HG02870 (cell line): ENCODE results near the gene ROBO1.
"Not testable (repeated sequence)": the region's sequence is repeated elsewhere in the genome, so short reads cannot be mapped to it uniquely, and the experiment has no call there.

Experiments
- ATAC-seq: cut with Tn5 transposase; IDR thresholded peaks from one replicate; pipeline ENCODE4 v1.9.1; 2021; ENCODE audit warnings: mild to moderate bottlenecking, moderate library complexity; ENCODE audit not compliant: unreplicated experiment

Gene ROBO1

DNA sequence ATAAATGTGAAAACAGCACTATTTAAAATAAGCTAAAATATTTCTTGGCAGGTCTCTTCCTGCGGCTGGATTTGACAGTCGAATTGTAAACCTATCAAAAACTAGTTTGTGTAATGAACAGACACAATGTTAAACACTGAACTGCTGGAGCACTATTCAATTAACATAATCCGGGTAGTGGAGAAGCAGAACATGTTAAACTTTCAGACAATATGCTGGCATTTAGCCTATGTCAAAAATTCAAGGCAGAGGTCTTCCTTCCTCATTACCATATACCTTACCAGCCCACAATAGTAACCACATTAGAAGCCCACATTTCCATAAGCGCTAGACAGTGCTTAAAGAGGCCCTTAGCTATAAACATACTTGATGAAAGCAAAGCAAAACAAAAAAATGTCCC, 1042.9 kb downstream of the ROBO1 start:
- ATAC-seq, result no peak

DNA sequence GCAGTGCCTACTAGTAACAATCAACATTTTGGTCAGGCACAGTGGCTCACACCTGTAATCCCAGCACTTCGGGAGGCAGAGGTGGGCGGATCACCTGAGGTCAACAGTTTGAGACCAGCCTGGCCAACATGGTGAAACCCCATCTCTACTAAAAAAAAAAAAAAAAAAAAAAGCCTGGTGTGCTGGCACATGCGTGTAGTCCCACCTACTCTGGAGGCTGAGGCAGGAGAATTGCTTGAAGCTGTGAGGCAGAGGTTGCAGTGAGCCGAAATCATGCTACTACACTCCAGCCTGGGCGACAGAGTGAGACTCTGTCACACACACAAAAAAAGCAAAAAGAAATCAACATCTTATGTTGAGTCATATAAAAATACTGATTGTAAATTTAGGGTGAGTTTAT, 1043.4 kb downstream of the ROBO1 start:
- ATAC-seq, result not testable (repeated sequence)

DNA sequence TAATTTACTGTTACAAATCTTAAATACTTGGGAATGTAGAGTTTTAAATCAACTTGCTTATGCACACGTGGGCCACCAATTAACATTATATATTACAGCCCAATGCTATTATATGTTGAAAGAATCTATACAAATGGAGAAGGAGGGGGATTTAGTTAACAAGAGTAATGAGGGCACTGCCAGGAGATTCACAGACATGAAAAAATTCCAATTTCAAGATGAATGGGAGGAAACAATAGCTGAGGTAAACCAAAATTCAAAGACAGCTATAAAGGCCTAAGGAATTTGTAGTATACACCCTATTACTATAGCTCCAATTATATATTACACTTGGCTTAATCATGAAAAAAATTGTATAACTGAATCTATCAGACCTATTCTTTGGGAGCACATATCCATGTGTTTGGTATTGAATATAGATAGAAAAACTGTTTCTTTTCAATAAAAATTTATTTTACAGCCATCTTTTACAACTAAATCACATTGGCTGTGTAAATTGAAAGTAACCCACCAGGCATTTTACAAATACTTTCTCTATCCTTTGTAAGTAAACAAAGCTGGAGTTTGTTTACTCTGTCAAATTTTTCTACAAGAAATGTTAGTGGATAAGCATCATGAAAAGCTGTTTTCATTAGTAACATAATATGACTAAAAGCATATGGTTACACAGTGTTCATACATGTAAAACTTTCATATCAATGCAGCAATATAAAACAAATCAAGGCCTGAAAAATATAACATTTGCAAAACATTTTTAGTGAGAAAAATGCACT, 1045.8 kb downstream of the ROBO1 start:
- ATAC-seq, result no peak

DNA sequence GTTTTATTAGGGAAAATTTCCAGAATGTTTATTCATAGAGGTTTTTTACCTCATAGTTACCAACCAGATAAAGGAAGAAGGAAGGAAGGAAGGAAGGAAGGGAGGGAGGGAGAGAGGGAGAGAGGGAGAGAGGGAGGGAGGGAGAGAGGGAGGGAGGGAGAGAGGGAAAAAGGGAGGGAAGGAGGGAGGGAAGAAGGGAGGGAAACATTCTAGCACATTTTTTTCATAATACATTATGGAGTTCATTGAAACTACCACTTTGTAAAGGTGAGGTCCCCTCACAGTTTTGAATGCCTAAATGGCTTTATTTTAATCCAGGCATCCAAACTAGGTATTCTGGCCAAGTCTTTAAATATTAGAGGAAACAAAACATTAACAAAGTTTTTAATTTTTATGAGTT, 1049.1 kb downstream of the ROBO1 start:
- ATAC-seq, result no peak

DNA sequence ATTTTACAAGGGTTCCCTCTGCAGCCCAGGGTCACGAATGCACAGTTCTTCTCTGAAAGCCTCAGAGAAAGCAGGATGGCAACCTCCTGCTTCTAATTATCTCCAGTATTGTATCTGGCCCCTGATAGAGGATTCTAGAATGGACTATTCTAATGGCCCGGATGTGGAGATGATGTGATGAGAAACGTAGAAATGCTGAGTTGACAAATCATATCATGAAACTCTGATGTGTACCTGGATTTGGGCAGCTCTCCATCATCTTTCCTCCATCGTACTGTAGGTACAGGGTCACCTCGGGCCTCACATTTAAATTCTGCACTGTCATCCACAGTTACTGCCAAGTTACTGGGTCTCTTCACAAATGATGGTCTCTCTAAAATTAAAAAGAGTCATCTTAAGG, 1050.8 kb downstream of the ROBO1 start:
- ATAC-seq, result no peak

DNA sequence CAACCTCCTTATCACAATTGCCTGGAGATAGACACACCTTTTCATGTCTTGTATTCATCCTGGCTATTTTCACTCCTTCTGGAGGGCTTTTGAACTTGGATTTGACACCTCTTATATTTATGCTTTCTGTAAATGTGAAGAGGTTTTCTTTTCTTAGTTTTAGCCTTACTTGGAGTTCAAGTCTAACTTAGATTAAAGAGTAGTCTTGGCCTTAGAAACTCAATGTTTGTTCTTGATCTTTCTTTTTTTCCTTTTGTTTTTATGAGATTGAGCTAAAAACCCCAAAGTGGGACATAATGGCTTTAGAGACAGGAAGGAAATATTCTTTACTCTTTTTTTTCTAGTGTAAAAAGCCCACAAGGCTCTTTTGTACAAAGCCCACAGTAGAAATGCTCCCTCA, 1054.9 kb downstream of the ROBO1 start:
- ATAC-seq, result no peak

DNA sequence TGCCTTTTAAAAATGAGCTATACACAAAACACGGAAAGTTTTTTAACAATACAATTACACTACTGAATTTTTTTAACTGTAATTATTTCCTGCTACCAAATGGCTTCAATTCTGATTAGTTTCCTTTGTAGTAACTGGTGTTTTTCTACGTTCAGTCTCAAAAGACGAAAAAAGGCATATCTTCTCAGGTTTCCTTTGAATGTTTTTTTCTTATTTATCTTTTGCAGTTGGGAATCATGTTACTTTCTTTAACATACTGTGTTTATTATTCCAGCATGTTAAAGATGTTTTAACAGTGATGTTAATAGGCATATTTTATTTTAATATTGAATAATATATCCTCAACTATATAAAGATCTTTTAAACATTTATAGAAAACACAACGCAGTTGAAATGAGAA, 1055.5 kb downstream of the ROBO1 start:
- ATAC-seq, result no peak

DNA sequence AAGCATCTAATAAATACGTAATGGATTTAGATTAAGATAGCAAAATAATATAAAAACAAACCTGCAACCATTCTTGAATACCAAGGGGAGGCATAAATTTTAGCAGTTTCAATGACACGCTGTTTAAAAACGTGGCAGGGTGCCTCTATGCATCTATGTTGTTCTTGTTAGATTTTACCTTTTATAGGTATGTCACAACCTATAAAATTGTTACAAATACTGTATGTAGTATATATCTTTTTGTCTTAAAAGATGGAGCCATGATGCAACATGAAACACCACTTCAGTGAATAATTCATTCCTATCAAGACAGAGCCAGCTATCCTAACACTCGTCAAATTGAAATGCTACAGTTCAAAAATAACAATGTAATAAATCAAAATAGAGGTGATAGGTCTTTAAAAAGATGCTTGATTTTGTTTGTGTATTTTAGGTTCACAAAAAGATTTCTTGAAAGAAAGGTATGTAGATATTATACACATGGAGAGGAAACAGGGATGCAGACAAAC, 1059.2 kb downstream of the ROBO1 start:
- ATAC-seq, result no peak

DNA sequence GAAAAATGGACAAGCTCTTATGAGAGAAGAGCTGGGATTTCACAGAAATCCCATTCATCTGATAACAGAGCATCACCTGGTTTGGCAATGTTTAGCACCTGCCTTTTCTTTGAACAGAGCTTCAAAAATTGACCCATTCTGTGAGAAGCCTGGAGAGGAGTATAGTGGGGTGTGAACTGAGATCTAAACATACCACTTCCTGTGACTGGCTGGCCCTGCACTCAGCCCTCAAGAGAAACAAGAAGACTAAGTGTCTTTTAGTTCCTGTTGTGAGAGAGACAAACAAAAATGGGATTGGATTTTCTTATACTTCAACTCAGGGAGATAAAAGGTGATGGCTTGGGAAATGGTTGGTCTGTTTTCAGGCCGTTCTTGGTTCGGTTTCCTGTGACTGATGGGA, 1060.2 kb downstream of the ROBO1 start:
- no peak for ATAC-seq

DNA sequence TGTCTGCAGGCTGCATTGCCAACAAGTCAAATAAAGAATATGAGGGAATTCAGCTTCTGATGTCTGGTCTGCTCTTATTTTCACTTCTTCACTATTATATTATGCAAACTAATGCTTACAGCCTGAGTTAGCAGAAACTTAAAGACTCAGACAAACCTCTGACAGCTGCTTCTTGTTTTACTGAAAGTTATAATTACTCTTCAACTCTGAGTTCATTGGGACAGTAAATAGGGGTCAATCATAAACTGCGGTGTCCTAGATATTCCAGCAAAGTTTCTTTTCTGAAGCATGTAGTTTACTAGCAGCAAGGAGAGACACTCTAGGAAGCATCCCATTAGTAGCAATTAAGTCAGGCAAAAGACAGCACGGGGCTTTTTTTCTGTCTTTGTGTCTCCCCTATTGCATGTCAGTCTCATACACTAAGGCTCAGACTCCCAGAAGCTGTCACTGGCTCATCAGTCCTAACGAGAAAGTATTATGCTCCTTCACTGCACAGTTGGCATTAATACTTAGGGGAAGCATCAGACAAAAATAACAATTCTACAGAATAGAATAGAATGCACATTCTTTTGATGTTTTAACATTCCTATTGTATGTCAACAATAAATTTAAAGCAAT, 1060.8 kb downstream of the ROBO1 start:
- ATAC-seq, result no peak

DNA sequence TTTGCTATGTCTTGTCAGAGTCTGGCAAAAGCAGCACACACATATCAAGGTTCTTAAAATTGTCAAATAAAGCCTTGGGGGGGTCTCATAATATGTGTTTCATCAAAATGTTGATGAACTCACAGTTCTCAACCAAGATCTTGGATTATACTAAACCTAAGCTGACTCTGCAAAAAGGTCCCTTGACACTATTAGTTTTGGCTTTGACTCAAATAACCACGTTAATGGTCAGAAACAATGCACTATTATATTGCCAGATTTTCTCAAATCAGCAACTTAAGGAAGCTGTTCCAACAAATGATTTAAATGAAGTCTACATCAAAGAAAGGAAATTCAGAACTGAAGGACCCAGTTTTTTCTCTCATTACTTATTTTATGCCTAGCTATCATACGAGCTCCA, 1063.9 kb downstream of the ROBO1 start:
- no peak for ATAC-seq

DNA sequence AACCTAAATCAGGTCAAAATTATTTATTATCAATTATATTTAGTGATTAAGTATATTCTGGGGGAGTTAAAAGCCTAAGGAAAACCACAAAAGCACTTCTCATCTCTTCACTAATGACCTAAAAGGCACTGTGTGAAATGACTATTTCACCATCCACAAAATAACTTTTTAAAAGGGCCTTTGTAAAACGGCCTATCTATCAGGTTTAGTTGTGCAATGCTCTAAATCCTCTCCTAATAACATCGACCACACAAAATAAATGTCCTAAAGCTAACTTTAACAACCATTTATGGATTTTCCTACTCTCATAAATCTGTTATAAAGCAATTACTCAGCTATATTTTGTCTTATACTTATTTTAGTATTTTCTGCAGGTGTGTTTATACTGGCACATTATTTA, 1066.3 kb downstream of the ROBO1 start:
- ATAC-seq, result no peak

DNA sequence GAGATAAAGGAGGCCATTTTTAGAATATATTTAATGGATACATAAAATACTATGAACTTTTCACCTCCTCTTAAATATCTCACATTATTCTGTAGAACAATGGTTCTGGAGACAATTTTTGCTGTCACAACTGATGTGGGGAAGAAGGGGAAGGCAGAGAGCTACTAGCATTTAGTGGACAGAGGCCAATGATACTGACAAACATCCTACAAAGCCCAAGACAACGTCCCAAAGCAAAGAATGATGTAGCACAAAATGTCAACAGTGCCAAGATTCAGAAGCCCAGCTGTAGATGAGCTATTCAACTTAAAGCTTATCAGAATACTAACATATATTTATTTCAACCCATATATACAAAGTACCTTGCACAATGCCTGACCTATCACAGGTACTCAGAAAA, 1069.4 kb downstream of the ROBO1 start:
- ATAC-seq, result no peak

DNA sequence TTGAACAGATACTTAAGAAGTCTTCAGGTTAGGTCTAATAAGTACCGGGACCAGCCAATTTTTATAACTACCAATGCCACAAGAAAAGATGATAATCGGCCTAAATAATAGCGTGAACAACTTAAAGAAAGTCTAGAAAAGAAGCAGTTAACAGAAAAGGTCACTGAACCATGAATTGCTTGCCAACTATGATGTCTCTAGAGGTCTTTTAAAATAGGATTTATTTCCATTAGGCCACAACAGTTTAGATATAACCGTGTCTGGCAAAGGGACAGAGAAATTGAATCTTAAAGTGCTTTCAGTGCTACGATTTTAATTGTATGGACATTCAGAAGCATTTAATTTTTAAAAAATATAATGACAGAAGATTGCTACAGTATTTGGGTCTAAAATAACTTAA, 1070.4 kb downstream of the ROBO1 start:
- no peak for ATAC-seq

DNA sequence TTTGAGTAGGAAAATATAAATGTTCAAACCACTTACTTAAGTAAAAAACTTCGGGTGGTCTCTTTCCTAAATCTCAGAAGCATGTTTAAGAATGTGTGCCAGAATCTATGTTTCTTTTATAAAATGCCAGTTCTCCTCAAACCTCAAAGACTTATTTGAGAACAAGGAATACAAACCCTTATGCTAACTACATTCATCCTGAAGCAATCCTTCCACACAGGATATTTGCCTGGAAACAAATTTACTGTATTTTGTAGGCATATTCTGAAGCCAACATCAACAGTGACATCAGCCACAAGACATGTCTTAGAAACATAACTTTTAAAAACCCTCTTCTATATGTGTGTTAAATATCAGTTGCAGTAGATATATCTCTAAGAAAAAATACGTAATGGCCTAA, 1077.0 kb downstream of the ROBO1 start:
- no peak for ATAC-seq

DNA sequence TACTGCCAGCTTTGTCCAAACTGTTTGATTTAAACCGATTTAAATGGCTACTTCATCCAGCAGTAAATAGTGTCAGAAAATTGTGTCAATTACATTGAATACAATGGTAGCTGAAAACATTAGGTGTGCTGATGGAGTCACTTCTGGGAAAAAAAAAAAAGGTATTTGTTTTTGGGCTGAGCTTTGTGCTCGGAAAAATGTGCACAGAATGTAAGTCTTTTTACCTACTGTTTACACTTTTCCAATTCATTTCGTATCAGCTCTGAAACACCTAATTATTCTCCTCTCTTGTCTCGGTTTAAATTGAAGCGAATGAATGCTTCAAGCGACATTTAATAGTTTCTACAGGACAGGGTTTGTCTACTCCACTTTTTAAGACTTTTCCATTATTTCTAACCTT, 1078.4 kb downstream of the ROBO1 start:
- ATAC-seq, result no peak

DNA sequence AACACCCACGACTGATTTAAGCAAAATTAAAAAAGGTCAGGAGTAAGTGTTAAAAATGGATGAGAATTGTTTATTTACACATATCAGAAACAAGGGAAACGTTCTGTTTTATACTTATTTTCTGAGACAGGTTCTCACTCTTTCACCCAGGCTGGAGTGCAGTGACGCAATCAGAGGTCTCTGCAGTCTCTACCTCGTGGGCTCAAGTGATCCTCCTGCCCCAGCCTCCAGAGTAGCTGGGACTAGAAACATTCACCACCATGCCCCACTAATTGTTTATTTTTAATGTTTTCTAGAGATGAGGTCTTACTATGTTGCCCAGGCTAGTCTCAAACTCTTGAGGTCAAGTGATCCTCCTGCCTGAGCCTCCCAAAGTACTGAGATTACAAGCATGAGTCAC, 1080.3 kb downstream of the ROBO1 start:
- no peak for ATAC-seq

DNA sequence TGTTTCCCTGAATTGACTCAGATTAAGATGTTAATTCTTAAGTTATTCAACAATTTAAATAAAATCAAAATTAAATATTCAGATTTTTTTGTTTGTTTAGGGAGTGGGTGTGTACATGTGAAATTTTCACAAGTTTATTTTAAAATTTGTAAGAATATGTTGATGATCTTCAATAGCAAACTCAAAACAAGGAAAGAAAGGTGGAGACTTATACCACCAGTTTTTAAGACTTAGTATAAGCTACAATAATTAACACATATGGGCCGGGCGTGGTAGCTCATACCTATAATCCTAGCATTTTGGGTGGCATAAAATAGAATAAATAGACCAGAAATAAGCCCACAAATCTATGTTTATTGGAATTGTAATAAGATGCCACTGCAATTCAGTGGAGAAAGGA, 1084.5 kb downstream of the ROBO1 start:
- no peak for ATAC-seq

DNA sequence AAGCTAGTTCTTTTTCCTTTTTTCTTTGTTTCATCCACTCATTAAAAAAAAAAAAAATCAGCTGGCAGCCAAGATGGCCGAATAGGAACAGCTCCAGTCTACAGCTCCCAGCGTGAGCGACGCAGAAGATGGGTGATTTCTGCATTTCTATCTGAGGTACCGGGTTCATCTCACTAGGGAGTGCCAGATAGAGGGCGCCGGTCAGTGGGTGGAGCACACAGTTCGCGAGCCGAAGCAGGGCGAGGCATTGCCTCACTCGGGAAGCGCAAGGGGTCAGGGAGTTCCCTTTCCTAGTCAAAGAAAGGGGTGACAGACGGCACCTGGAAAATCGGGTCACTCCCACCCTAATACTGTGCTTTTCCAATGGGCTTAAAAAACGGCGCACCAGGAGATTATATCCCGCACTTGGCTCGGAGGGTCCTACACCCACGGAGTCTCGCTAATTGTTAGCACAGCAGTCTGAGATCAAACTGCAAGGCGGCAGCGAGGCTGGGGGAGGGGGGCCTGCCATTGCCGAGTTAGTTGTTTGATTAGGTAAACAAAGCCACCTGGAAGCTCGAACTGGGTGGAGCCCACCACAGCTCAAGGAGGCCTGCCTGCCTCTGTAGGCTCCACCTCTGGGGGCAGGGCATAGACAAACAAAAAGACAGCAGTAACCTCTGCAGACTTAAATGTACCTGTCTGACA, 1092.5 kb downstream of the ROBO1 start:
- not testable (repeated sequence) for ATAC-seq

DNA sequence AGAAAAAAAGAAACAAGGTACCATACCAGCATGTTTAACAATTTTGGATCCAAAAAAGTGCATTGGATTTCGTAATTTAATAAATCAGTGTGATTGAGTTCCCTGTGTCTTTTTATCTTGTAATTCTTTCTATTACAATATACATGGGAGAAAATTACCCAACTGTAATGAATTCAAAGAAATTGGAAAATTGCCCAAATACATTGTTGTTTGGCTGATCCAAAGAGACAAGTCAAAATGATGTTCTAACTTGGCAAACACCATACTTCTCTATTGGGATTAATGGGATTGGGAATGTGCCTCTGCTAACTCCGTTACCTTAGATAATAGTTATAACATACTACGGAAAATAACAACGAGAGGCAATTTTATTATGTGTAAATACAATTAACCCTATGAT, 1097.1 kb downstream of the ROBO1 start:
- ATAC-seq, result no peak

DNA sequence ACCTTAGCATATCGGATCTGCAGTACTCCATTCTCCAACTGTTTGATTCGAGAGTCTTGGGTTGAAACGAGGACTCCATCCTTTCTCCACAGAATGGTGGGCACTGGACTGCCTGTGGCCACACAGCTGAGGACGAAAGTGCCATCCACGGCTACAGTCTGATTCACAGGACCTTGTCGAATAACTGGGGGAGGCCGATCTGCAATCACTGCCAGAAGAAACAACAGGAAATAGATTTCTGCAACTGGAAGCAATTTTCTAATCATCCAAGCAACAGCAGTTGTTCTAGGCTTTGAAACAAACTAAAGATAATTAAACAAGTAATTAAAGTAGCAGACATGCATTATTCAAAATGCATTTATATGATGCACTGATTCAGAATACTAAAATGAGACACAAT, 1097.7 kb downstream of the ROBO1 start:
- no peak for ATAC-seq

DNA sequence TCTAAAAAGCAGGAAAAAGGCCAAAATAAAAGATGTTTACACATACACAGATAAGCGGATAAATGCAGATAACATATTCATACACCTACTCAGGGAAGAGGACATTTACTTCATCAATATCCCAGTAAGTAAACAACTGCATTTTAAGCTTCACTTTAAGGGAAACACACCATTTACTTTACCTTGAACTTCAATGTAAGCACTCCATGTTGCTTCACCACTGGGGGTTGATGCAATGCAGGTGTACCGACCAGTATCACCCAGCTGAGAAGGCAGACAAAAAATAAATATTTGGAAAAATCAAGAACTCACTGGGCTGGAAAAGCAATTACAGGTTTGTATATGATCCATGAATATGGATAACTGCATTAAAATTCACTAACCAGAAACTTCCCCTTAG, 1099.5 kb downstream of the ROBO1 start:
- ATAC-seq, result no peak
